ENCODE results near the gene SQOR. TPM values are rescaled to one million over a fixed set of nuclear protein-coding genes. Genes with fewer than 3 reads are reported as not detected.

SQOR gene
- total and polyA plus RNA-seq, 2 experiments from 2014 or later, result 19.7 to 21.9 TPM

- Histone ChIP-seq H3K27me3 (replicated peaks; ENCODE audit: insufficient read depth) (no peaks in the 10 kb centered on the region), H3K36me3 (ENCODE audit: low read depth) (peaks cover 20% of the 10 kb centered on the region), H2AFZ (no peak overlapping the region), H3K9me2 (ENCODE audit: insufficient read depth) (no peaks in the 10 kb centered on the region), H3K27ac (no peak overlapping the region), H3K4me2 (ENCODE audit: unreplicated experiment) (no peak overlapping the region), H3K9me3 (ENCODE audit: low read depth) (no peaks in the 10 kb centered on the region), H3K4me1 (ENCODE audit: insufficient read depth) (no peaks in the 10 kb centered on the region; the same call in 1 of the 2 replicates), H3K9ac (no peak overlapping the region), H4K20me1 (ENCODE audit: insufficient read depth) (no peaks in the 10 kb centered on the region), H3F3A (ENCODE audit: insufficient read depth) (no peaks in the 10 kb centered on the region), H3K4me3 (no peak overlapping the region), H3K79me2 (ENCODE audit: insufficient read depth) (peaks cover 32% of the 10 kb centered on the region)
- in situ Hi-C loops (cut with MboI), result loop anchor here (25.0 kb wide), 1 partner anchor 419 kb away; the partner anchor contains the start of gene SHF
- DNase-seq, result no peak
- 84 to 86% methylated on average over 3 of the region's 3 CpGs for WGBS, 2 experiments (ENCODE audit: low coverage in 1 of 2, low lambda C conversion rate in 2 of 2, missing lambda C conversion rate in 2 of 2)
- no peak for TF ChIP-seq EZH2 (IDR thresholded peaks at IDR 0.05; ENCODE audit: insufficient read depth, poor library complexity, severe bottlenecking)
Observed at GRCh38 chr15:45606413-45606812, 28.4 kb upstream of the SQOR start.

DNA sequence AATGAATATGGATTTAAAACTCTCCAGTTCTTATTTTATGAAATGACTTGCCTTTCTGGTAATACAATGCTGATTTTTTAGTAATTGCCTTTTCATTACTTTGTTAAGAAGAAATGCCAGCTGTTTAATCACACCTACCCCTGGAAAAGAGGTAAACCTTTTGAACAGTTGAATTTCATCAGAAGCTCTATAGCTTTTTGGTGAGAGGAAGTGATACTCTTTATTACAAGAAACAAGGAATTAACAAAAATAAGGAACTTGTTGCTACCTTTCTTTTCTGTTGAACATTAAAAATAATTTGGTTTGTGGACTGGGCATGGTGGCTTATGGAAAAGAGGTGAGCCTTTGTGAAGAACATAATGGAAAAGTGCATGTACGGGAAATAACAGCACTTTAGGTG is 28.0 kb upstream of the SQOR start:
- Histone ChIP-seq H3K9ac (no peak overlapping the region), H3K9me2 (ENCODE audit: insufficient read depth) (no peaks in the 10 kb centered on the region), H3K4me2 (ENCODE audit: unreplicated experiment) (no peak overlapping the region), H4K20me1 (ENCODE audit: insufficient read depth) (no peaks in the 10 kb centered on the region), H3F3A (ENCODE audit: insufficient read depth) (no peaks in the 10 kb centered on the region), H3K4me1 (ENCODE audit: insufficient read depth) (no peaks in the 10 kb centered on the region; the same call in 1 of the 2 replicates), H3K27me3 (replicated peaks; ENCODE audit: insufficient read depth) (no peaks in the 10 kb centered on the region), H2AFZ (no peak overlapping the region), H3K27ac (no peak overlapping the region), H3K79me2 (ENCODE audit: insufficient read depth) (peaks cover 27% of the 10 kb centered on the region), H3K4me3 (no peak overlapping the region), H3K36me3 (ENCODE audit: low read depth) (peaks cover 20% of the 10 kb centered on the region), H3K9me3 (ENCODE audit: low read depth) (no peaks in the 10 kb centered on the region)
- TF ChIP-seq EZH2 (IDR thresholded peaks at IDR 0.05; ENCODE audit: insufficient read depth, poor library complexity, severe bottlenecking), result no peak
- TF ChIP-seq EZH2phosphoT487 (IDR thresholded peaks at IDR 0.05; ENCODE audit: insufficient read depth, low read depth), result no peak
- no peak for DNase-seq
- 87 to 91% methylated on average over 1 of the region's 1 CpG for WGBS, 2 experiments (ENCODE audit: low coverage in 1 of 2, low lambda C conversion rate in 2 of 2, missing lambda C conversion rate in 2 of 2)
- in situ Hi-C loops (cut with MboI), result loop anchor here (25.0 kb wide), 1 partner anchor 420 kb away; the partner anchor contains the start of gene SHF

GRCh38 chr15:45611305-45611704 is 23.5 kb upstream of the SQOR start:
- DNase-seq, result peak; percentile 55
- 18 to 19% methylated on average over 4 of the region's 4 CpGs for WGBS, 2 experiments (ENCODE audit: low coverage in 1 of 2, low lambda C conversion rate in 2 of 2, missing lambda C conversion rate in 2 of 2)
- H3K9me3 ChIP-seq (ENCODE audit: low read depth), result no peaks in the 10 kb centered on the region
- no peaks in the 10 kb centered on the region for H3K27me3 ChIP-seq (replicated peaks; ENCODE audit: insufficient read depth)
- peaks cover 7% of the 10 kb centered on the region; the same call in 1 of the 2 replicates for H3K36me3 ChIP-seq (ENCODE audit: low read depth)
- H3F3A ChIP-seq (ENCODE audit: insufficient read depth), result peaks cover 1% of the 10 kb centered on the region; the same call in 1 of the 2 replicates
- H3K4me2 ChIP-seq (ENCODE audit: unreplicated experiment), result no peak overlapping the region
- H4K20me1 ChIP-seq (ENCODE audit: insufficient read depth), result no peaks in the 10 kb centered on the region
- H2AFZ ChIP-seq, result no peak overlapping the region
- no peaks in the 10 kb centered on the region for H3K79me2 ChIP-seq (ENCODE audit: insufficient read depth)
- H3K27ac ChIP-seq, result no peak overlapping the region
- no peaks in the 10 kb centered on the region for H3K9me2 ChIP-seq (ENCODE audit: insufficient read depth)
- no peaks in the 10 kb centered on the region for H3K4me1 ChIP-seq (ENCODE audit: insufficient read depth)
- in situ Hi-C loops (cut with MboI), result loop anchor here (5.0 to 25.0 kb wide), 2 partner anchors 154 to 424 kb away; partner anchors contain the start of gene SHF
- H3K9ac ChIP-seq, result no peak overlapping the region
- TF ChIP-seq EZH2 (IDR thresholded peaks at IDR 0.05; ENCODE audit: insufficient read depth, poor library complexity, severe bottlenecking), result no peak
- no peak for TF ChIP-seq EZH2phosphoT487 (IDR thresholded peaks at IDR 0.05; ENCODE audit: insufficient read depth, low read depth)
- H3K4me3 ChIP-seq, result no peak overlapping the region

GRCh38 chr15:45612790-45613415 is 21.9 kb upstream of the SQOR start:
- Histone ChIP-seq H3K27me3 (replicated peaks; ENCODE audit: insufficient read depth) (no peaks in the 10 kb centered on the region), H3K79me2 (ENCODE audit: insufficient read depth) (no peaks in the 10 kb centered on the region), H4K20me1 (ENCODE audit: insufficient read depth) (no peaks in the 10 kb centered on the region), H3K27ac (no peak overlapping the region), H3K9me3 (ENCODE audit: low read depth) (no peaks in the 10 kb centered on the region), H3K9me2 (ENCODE audit: insufficient read depth) (no peaks in the 10 kb centered on the region), H3K4me3 (no peak overlapping the region), H3K36me3 (ENCODE audit: low read depth) (no peaks in the 10 kb centered on the region), H3F3A (ENCODE audit: insufficient read depth) (peaks cover 10% of the 10 kb centered on the region; the same call in 1 of the 2 replicates), H3K4me1 (ENCODE audit: insufficient read depth) (no peaks in the 10 kb centered on the region), H3K9ac (no peak overlapping the region), H2AFZ (no peak overlapping the region), H3K4me2 (ENCODE audit: unreplicated experiment) (peak overlapping the region; percentile 13)
- 7 to 21% methylated on average over 1 of the region's 1 CpG for WGBS, 2 experiments (ENCODE audit: low coverage in 1 of 2, low lambda C conversion rate in 2 of 2, missing lambda C conversion rate in 2 of 2)
- in situ Hi-C loops (cut with MboI), result loop anchor here (5.0 to 25.0 kb wide), 2 partner anchors 156 to 426 kb away; partner anchors contain the start of gene SHF
- peak; percentile 57 for DNase-seq
- TF ChIP-seq EZH2 (IDR thresholded peaks at IDR 0.05; ENCODE audit: insufficient read depth, poor library complexity, severe bottlenecking) (no peak), EZH2phosphoT487 (IDR thresholded peaks at IDR 0.05; ENCODE audit: insufficient read depth, low read depth) (no peak)

Data from GM23248 (cell line).